GM12878 (cell line): ENCODE data around the gene CDYL. TPM values are rescaled to one million over a fixed set of nuclear protein-coding genes. Genes with fewer than 3 reads are reported as not detected.

ENCODE experiments used
- ATAC-seq: fragments of 200-7000 bp; cut with Tn5 transposase; 3 replicates; pipeline ENCODE4 v1.9.1; 2020; ENCODE audit warnings: mild to moderate bottlenecking, moderate library complexity
- BruUV-seq: library from RNA; stranded (reverse); fragments of 400-500 nt; replicated peaks from 2 replicates; lab custom pipeline; 2021; lab: Mats Ljungman, UMichigan
- CTCF ChIA-PET: fragments of 300-600 bp; sonication (Branson Sonifier 250); formaldehyde crosslinking; extraction: SDS; loops from one replicate; lab custom pipeline; 2021; ENCODE audit warnings: inconsistent platforms; lab: Yijun Ruan, JAX
- POLR2A ChIA-PET: fragments of 350-600 bp; formaldehyde crosslinking; extraction: SDS; loops from one replicate; lab custom pipeline; 2021; ENCODE audit warnings: inconsistent platforms; lab: Charles Lee
- RAD21 ChIA-PET: fragments of 300-600 bp; sonication (Branson Sonifier 250); formaldehyde crosslinking; loops from one replicate; lab custom pipeline; 2023; ENCODE audit warnings: antibody characterized with exemption; ENCODE audit not compliant: unreplicated experiment; lab: Charles Lee
- SMC1A ChIA-PET: fragments of 300-600 bp; sonication (Branson Sonifier 250); formaldehyde crosslinking; loops from one replicate; lab custom pipeline; 2023; ENCODE audit not compliant: unreplicated experiment, uncharacterized antibody; lab: Charles Lee
- DNase-seq: peaks from one replicate; pipeline ENCODE4 v3.0.0-alpha.2; 2011; ENCODE audit warnings: low read depth, low spot score
- FAIRE-seq: peaks from 3 replicates; lab custom pipeline; 2011; peaks lifted over from hg19 to GRCh38; lab: Jason Lieb, UNC
- H2AFZ ChIP-seq: 2 replicates; pipeline ENCODE4 v1.6.0; 2011; ENCODE audit warnings: low read depth, low read length, control low read depth; ENCODE audit not compliant: control insufficient read depth
- H3K27ac ChIP-seq: 2 replicates; pipeline ENCODE4 v1.5.1; 2011; ENCODE audit warnings: control low read depth; ENCODE audit not compliant: control insufficient read depth, insufficient read depth
- H3K27me3 ChIP-seq, 2 experiments: replicated peaks in 1 of 2; 2 replicates each; pipeline versions ENCODE4 v1.6.0 to v1.6.1; 2011; ENCODE audit warnings: low read length in 1 of 2; ENCODE audit not compliant: control insufficient read depth in 2 of 2, insufficient read depth in 2 of 2
- H3K36me3 ChIP-seq, 2 experiments: 2 replicates each; pipeline ENCODE4 v1.5.1; 2011; ENCODE audit warnings: low read length in 1 of 2; ENCODE audit not compliant: control insufficient read depth in 2 of 2, insufficient read depth in 2 of 2
- H3K4me1 ChIP-seq: 2 replicates; pipeline ENCODE4 v1.6.1; 2011; ENCODE audit warnings: mild to moderate bottlenecking, low read length, moderate library complexity, mixed read lengths; ENCODE audit not compliant: control insufficient read depth, insufficient read depth
- H3K4me2 ChIP-seq: 2 replicates; pipeline ENCODE4 v1.6.0; 2011; ENCODE audit warnings: control low read depth; ENCODE audit not compliant: control insufficient read depth, insufficient read depth
- H3K4me3 ChIP-seq: fragments of 200-600 bp; sonication (generic); 2 replicates; pipeline ENCODE4 v1.5.1; 2016
- H3K79me2 ChIP-seq: 2 replicates; pipeline ENCODE4 v1.6.0; 2011; ENCODE audit warnings: low read length; ENCODE audit not compliant: control insufficient read depth, insufficient read depth
- H3K9ac ChIP-seq: 2 replicates; pipeline ENCODE4 v1.8.0; 2011; ENCODE audit warnings: low read length, control low read depth, mixed read lengths; ENCODE audit not compliant: control insufficient read depth, insufficient read depth
- H3K9me3 ChIP-seq: replicated peaks from 3 replicates; pipeline ENCODE4 v1.5.1; 2011; ENCODE audit warnings: mild to moderate bottlenecking, low read length; ENCODE audit not compliant: control insufficient read depth, insufficient read depth
- H4K20me1 ChIP-seq: 2 replicates; pipeline ENCODE4 v1.6.0; 2011; ENCODE audit not compliant: control insufficient read depth, insufficient read depth
- BRCA1 ChIP-seq: IDR thresholded peaks from 2 replicates; pipeline ENCODE4 v1.6.1; 2011; ENCODE audit warnings: low read depth, low read length, improper control_type of control experiment
- JUND ChIP-seq: IDR thresholded peaks from 2 replicates; pipeline ENCODE4 v1.6.1; 2012; ENCODE audit warnings: low read depth, mild to moderate bottlenecking, low read length, improper control_type of control experiment, moderate library complexity
- NFXL1 ChIP-seq: fragments of 450-650 bp; IDR thresholded peaks from 2 replicates; pipeline ENCODE4 v1.6.1; 2017; ENCODE audit warnings: antibody characterized with exemption, mild to moderate bottlenecking, borderline replicate concordance
- NFYA ChIP-seq: IDR thresholded peaks from 2 replicates; pipeline ENCODE4 v1.6.1; 2011; ENCODE audit warnings: low read depth, mild to moderate bottlenecking, low read length, improper control_type of control experiment, borderline replicate concordance
- RAD21 ChIP-seq: IDR thresholded peaks from 2 replicates; pipeline ENCODE4 v1.6.1; 2011; ENCODE audit warnings: mild to moderate bottlenecking, low read depth, low read length, moderate library complexity; ENCODE audit not compliant: insufficient read depth
- RBBP5 ChIP-seq: fragments of 200-600 bp; sonication (generic); conservative IDR thresholded peaks from 2 replicates; pipeline ENCODE4 v1.6.1; 2016
- RELA ChIP-seq: fragments of 450-650 bp; IDR thresholded peaks from 2 replicates; pipeline ENCODE4 v1.8.0; 2014; ENCODE audit warnings: borderline replicate concordance; ENCODE audit not compliant: partially characterized antibody
- SUZ12 ChIP-seq: fragments of 200-600 bp; sonication (generic); IDR thresholded peaks from one replicate; pipeline ENCODE4 v1.6.1; 2018; ENCODE audit warnings: antibody characterized with exemption, mild to moderate bottlenecking; ENCODE audit not compliant: unreplicated experiment
- TARDBP ChIP-seq: IDR thresholded peaks from 2 replicates; pipeline ENCODE4 v1.6.1; 2016; ENCODE audit warnings: borderline replicate concordance
- WGBS: methylation state at CpG from one replicate; pipeline ENCODE4 v1.1.6; 2016; ENCODE audit warnings: low lambda C conversion rate; ENCODE audit not compliant: insufficient replicate concordance, insufficient coverage; ENCODE audit errors: missing lambda C conversion rate; 5-methylcytosine and 5-hydroxymethylcytosine counted together
- in situ Hi-C: fragments of 300-500 bp; cut with MboI; formaldehyde crosslinking; loops from 9 replicates; pipeline ENCODE4 v1.14.3; 2018; ENCODE audit warnings: mixed read lengths
- intact Hi-C: fragments of 100-400 bp; cut with micrococcal nuclease; formaldehyde crosslinking; loops from one replicate; pipeline ENCODE4 v1.14.2; 2022; ENCODE audit not compliant: unreplicated experiment
- polyA plus RNA-seq, 11 experiments: library from polyadenylated mRNA; depleted of rRNA in 4 of 11; unstranded in 6 of 11; stranded (reverse) in 5 of 11; fragments of >200 nt; fragmentation: Nextera tagmentation in 4 of 11; fragmentation: Illumina TruSeq in 1 of 11; extraction: Ambion mirVana in 4 of 11; extraction: Trizol in 1 of 11; gene quantifications; 1 replicate in 1 of 11; 2 replicates in 10 of 11; pipeline versions ENCODE4 v1.2.1 to v1.2.3, GENCODE V29; 2011 to 2016; ENCODE audit warnings: inconsistent platforms in 2 of 11, missing spikeins in 2 of 11, low read depth in 1 of 11
- total RNA-seq, 4 experiments: library from RNA; depleted of rRNA in 3 of 4; stranded (reverse); fragments of >200 nt in 3 of 4; fragmentation: Illumina TruSeq in 1 of 4; extraction: Trizol in 1 of 4; gene quantifications; 2 replicates each; pipeline versions ENCODE4 v1.2.1 to v1.2.3, GENCODE V29; 2013 to 2021
- TF ChIP-seq, protein P1 (sequence below): fragments of 450-650 bp; IDR thresholded peaks from 2 replicates; pipeline ENCODE4 v1.6.1; 2017; ENCODE audit warnings: mild to moderate bottlenecking, moderate library complexity
- TF ChIP-seq, protein P2 (sequence below): IDR thresholded peaks from 2 replicates; pipeline ENCODE4 v1.6.1; 2012; ENCODE audit warnings: mild to moderate bottlenecking, low read depth, low read length
- TF ChIP-seq, protein P3 (sequence below): fragments of 150-350 bp; IDR thresholded peaks from 2 replicates; pipeline ENCODE4 v1.6.1; 2016; ENCODE audit warnings: low read depth, low read length

Gene CDYL
- total and polyA plus RNA-seq, 10 of the 15 experiments (the other 5 are each of a cell fraction or from before 2014, with no cell fraction given): 9.3 to 61.2 (median 28.5) TPM

DNA sequence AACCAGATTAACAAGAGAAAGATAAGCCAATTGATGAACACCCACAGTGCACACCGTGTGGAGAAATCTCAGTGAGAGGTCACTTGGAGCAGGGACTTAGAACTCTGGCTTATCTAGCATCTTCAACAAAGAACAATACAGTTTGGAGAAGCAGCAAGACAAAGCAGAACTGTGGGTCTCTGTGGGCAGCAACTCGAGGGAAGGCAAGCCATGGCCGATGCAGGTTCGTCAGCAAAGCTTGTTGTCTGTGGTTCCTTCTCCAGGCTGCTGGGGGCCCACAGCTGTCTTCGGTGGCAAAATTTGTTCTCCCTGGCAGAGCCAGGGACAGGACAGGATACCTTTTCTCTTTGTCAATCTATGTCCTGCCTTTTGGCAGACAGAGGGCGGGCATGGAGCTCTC, 205.6 kb downstream of the CDYL start (continued):
- no peak for TF ChIP-seq RAD21
- TF ChIP-seq BRCA1: no peak
- TF ChIP-seq NFXL1: no peak
- TF ChIP-seq, protein P1, sequence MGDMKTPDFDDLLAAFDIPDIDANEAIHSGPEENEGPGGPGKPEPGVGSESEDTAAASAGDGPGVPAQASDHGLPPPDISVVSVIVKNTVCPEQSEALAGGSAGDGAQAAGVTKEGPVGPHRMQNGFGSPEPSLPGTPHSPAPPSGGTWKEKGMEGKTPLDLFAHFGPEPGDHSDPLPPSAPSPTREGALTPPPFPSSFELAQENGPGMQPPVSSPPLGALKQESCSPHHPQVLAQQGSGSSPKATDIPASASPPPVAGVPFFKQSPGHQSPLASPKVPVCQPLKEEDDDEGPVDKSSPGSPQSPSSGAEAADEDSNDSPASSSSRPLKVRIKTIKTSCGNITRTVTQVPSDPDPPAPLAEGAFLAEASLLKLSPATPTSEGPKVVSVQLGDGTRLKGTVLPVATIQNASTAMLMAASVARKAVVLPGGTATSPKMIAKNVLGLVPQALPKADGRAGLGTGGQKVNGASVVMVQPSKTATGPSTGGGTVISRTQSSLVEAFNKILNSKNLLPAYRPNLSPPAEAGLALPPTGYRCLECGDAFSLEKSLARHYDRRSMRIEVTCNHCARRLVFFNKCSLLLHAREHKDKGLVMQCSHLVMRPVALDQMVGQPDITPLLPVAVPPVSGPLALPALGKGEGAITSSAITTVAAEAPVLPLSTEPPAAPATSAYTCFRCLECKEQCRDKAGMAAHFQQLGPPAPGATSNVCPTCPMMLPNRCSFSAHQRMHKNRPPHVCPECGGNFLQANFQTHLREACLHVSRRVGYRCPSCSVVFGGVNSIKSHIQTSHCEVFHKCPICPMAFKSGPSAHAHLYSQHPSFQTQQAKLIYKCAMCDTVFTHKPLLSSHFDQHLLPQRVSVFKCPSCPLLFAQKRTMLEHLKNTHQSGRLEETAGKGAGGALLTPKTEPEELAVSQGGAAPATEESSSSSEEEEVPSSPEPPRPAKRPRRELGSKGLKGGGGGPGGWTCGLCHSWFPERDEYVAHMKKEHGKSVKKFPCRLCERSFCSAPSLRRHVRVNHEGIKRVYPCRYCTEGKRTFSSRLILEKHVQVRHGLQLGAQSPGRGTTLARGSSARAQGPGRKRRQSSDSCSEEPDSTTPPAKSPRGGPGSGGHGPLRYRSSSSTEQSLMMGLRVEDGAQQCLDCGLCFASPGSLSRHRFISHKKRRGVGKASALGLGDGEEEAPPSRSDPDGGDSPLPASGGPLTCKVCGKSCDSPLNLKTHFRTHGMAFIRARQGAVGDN: no peak

DNA sequence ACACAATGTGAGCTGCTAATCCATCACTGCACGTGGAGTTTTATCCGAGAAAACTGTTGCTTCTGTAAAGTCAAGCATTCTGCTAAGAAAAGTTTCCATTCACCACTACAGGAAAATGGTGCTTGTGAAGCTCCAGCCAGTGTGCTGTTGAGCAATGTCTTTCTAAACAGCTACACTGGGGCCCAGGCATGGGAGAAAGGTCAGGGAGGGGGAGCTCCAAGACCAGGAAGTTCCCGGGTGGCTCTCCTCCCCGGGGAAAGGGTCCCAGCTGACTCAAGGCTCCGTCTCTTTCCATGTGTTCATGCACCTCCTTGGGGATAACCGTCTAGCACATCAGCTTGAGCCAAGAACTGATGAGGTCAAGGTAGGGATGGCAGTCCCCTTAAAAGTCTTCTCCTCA, 207.1 kb downstream of the CDYL start:
- 34% methylated on average over 6 of the region's 6 CpGs for WGBS
- H3K4me1 ChIP-seq: no peaks in the 10 kb centered on the region
- no peak overlapping the region for H3K4me3 ChIP-seq
- ChIA-PET CTCF (no interaction called here), POLR2A (no interaction called here), RAD21 (no interaction called here), SMC1A (no interaction called here)
- BruUV-seq: no TSS peak
- H3K9me3 ChIP-seq: peaks cover 1% of the 10 kb centered on the region; the same call in 1 of the 3 replicates
- DNase-seq (no peak), ATAC-seq (no peak), FAIRE-seq (no peak)
- no peak overlapping the region for H3K9ac ChIP-seq
- H3K79me2 ChIP-seq: no peaks in the 10 kb centered on the region
- H4K20me1 ChIP-seq: no peaks in the 10 kb centered on the region
- in situ Hi-C loops: no loop called here
- no peak overlapping the region for H3K27ac ChIP-seq
- no peak overlapping the region for H3K4me2 ChIP-seq
- no peaks in the 10 kb centered on the region for H3K36me3 ChIP-seq
- intact Hi-C loops: no loop called here
- no peaks in the 10 kb centered on the region; a peak in 1 of 4 replicates for H3K27me3 ChIP-seq
- H2AFZ ChIP-seq: no peak overlapping the region
- TF ChIP-seq SUZ12 (no peak), RELA (no peak), NFYA (no peak), RBBP5 (no peak), TARDBP (no peak), JUND (no peak)
- TF ChIP-seq, protein P2, sequence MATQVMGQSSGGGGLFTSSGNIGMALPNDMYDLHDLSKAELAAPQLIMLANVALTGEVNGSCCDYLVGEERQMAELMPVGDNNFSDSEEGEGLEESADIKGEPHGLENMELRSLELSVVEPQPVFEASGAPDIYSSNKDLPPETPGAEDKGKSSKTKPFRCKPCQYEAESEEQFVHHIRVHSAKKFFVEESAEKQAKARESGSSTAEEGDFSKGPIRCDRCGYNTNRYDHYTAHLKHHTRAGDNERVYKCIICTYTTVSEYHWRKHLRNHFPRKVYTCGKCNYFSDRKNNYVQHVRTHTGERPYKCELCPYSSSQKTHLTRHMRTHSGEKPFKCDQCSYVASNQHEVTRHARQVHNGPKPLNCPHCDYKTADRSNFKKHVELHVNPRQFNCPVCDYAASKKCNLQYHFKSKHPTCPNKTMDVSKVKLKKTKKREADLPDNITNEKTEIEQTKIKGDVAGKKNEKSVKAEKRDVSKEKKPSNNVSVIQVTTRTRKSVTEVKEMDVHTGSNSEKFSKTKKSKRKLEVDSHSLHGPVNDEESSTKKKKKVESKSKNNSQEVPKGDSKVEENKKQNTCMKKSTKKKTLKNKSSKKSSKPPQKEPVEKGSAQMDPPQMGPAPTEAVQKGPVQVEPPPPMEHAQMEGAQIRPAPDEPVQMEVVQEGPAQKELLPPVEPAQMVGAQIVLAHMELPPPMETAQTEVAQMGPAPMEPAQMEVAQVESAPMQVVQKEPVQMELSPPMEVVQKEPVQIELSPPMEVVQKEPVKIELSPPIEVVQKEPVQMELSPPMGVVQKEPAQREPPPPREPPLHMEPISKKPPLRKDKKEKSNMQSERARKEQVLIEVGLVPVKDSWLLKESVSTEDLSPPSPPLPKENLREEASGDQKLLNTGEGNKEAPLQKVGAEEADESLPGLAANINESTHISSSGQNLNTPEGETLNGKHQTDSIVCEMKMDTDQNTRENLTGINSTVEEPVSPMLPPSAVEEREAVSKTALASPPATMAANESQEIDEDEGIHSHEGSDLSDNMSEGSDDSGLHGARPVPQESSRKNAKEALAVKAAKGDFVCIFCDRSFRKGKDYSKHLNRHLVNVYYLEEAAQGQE: no peak
- TF ChIP-seq, protein P3, sequence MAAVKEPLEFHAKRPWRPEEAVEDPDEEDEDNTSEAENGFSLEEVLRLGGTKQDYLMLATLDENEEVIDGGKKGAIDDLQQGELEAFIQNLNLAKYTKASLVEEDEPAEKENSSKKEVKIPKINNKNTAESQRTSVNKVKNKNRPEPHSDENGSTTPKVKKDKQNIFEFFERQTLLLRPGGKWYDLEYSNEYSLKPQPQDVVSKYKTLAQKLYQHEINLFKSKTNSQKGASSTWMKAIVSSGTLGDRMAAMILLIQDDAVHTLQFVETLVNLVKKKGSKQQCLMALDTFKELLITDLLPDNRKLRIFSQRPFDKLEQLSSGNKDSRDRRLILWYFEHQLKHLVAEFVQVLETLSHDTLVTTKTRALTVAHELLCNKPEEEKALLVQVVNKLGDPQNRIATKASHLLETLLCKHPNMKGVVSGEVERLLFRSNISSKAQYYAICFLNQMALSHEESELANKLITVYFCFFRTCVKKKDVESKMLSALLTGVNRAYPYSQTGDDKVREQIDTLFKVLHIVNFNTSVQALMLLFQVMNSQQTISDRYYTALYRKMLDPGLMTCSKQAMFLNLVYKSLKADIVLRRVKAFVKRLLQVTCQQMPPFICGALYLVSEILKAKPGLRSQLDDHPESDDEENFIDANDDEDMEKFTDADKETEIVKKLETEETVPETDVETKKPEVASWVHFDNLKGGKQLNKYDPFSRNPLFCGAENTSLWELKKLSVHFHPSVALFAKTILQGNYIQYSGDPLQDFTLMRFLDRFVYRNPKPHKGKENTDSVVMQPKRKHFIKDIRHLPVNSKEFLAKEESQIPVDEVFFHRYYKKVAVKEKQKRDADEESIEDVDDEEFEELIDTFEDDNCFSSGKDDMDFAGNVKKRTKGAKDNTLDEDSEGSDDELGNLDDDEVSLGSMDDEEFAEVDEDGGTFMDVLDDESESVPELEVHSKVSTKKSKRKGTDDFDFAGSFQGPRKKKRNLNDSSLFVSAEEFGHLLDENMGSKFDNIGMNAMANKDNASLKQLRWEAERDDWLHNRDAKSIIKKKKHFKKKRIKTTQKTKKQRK: no peak
